ENCODE data around the gene SPON1. TPM values are rescaled to one million over a fixed set of nuclear protein-coding genes. Genes with fewer than 3 reads are reported as not detected.

The SPON1 gene
- total and polyA plus RNA-seq, 12 donors: 2.7 to 116 (median 34.4) TPM

- no peak for DNase-seq
- Histone ChIP-seq H3K27me3 (no peaks in the 10 kb centered on the region), H3K4me3 (no peak overlapping the region), H3K36me3 (replicated peaks in 1 of 2) (no peaks in the 10 kb centered on the region), H3K27ac (no peak overlapping the region), H3K4me1 (replicated peaks in 1 of 2) (peaks cover 0 to 9% of the 10 kb centered on the region in 2 donors), H3K9me3 (replicated peaks in 1 of 3) (no peaks in the 10 kb centered on the region)
- 82 to 84% (median 83%) methylated on average over 3 of the region's 3 CpGs for WGBS, 4 donors
- intact Hi-C loops (cut with DNase I): no loop called here
- TF ChIP-seq CTCF (IDR thresholded peaks at IDR 0.05) (no peak), POLR2A (IDR thresholded peaks at IDR 0.05) (no peak)
Measured at GRCh38 chr11:13926981-13927380, 35.5 kb upstream of the SPON1 start.

GRCh38 chr11:13927481-13927880, 35.0 kb upstream of the SPON1 start:
- DNase-seq: no peak
- intact Hi-C loops (cut with DNase I): no loop called here
- H3K36me3 ChIP-seq (replicated peaks in 1 of 2): no peaks in the 10 kb centered on the region
- no peak for TF ChIP-seq CTCF (IDR thresholded peaks at IDR 0.05)
- no peaks in the 10 kb centered on the region for H3K27me3 ChIP-seq
- 83 to 100% (median 98%) methylated on average over 1 of the region's 1 CpG for WGBS, 4 donors
- H3K4me1 ChIP-seq (replicated peaks in 1 of 2): peaks cover 0 to 9% of the 10 kb centered on the region in 2 donors
- no peak overlapping the region for H3K27ac ChIP-seq
- no peaks in the 10 kb centered on the region for H3K9me3 ChIP-seq (replicated peaks in 1 of 3)
- no peak overlapping the region for H3K4me3 ChIP-seq

- H3K4me3 ChIP-seq: no peak overlapping the region
- H3K27ac ChIP-seq: no peak overlapping the region
- H3K36me3 ChIP-seq (replicated peaks in 1 of 2): no peaks in the 10 kb centered on the region
- H3K9me3 ChIP-seq (replicated peaks in 1 of 3): no peaks in the 10 kb centered on the region
- H3K27me3 ChIP-seq: no peaks in the 10 kb centered on the region
- intact Hi-C loops (cut with DNase I): no loop called here
- TF ChIP-seq POLR2A (IDR thresholded peaks at IDR 0.05) (no peak), CTCF (IDR thresholded peaks at IDR 0.05) (no peak)
- DNase-seq: peak in 6 of 7 donors; percentile 24 to 55 (median 49)
- H3K4me1 ChIP-seq (replicated peaks in 1 of 2): peaks cover 0 to 9% of the 10 kb centered on the region in 2 donors
- WGBS, 4 donors: 28 to 35% (median 29%) methylated on average over 4 of the region's 4 CpGs
Measured at GRCh38 chr11:13928566-13929251, 33.8 kb upstream of the SPON1 start.

- no peaks in the 10 kb centered on the region for H3K9me3 ChIP-seq (replicated peaks in 1 of 3)
- H3K36me3 ChIP-seq (replicated peaks in 1 of 2): no peaks in the 10 kb centered on the region
- DNase-seq: no peak
- H3K27ac ChIP-seq: no peak overlapping the region
- TF ChIP-seq POLR2A (IDR thresholded peaks at IDR 0.05): no peak
- no peak for TF ChIP-seq CTCF (IDR thresholded peaks at IDR 0.05)
- peaks cover 0 to 9% of the 10 kb centered on the region in 2 donors for H3K4me1 ChIP-seq (replicated peaks in 1 of 2)
- no peaks in the 10 kb centered on the region for H3K27me3 ChIP-seq
- 56 to 81% (median 62%) methylated on average over 3 of the region's 3 CpGs for WGBS, 4 donors
- no peak overlapping the region for H3K4me3 ChIP-seq
- intact Hi-C loops (cut with DNase I): no loop called here
Measured at GRCh38 chr11:13929395-13929891, 33.1 kb upstream of the SPON1 start.
